OCI-LY1 (cell line): ENCODE measurements around the gene MYO5C.

Experiments used
- CTCF ChIP-seq: fragments of 200-600 bp; sonication (generic), shearing (Covaris generic); IDR thresholded peaks from 2 replicates; pipeline ENCODE4 v1.5.1; 2017; ENCODE audit warnings: mild to moderate bottlenecking, antibody characterized with exemption, low read length, moderate library complexity, mixed read lengths
- EZH2 ChIP-seq: fragments of 200-600 bp; sonication (generic), shearing (Covaris generic); IDR thresholded peaks from 2 replicates; pipeline ENCODE4 v1.8.0; 2017; ENCODE audit warnings: borderline replicate concordance, mixed run types, mild to moderate bottlenecking, antibody characterized with exemption, low read length, moderate library complexity, mixed read lengths

- TF ChIP-seq EZH2 = no peak
- TF ChIP-seq CTCF = no peak
Observed at GRCh38 chr15:52309154-52309548, 13.5 kb upstream of the MYO5C start.
